Activated CD4-positive, alpha-beta T cell treated with anti-CD3 and anti-CD28 coated beads, Interleukin-2, amount 50 U/mL, for 16 hours (primary cell): ENCODE data around the gene ABI2.

Experiments
- DNase-seq: peaks from one replicate; pipeline ENCODE4 v3.0.0-alpha.2; 2020

Gene ABI2

GRCh38 chr2:203490391-203490790 is 162.2 kb downstream of the ABI2 start:
- DNase-seq, result no peak

GRCh38 chr2:203492965-203493364 is 164.8 kb downstream of the ABI2 start:
- DNase-seq, result peak; percentile 12
